Measurements from ENCODE around the gene ROBO4. TPM values are rescaled to one million over a fixed set of nuclear protein-coding genes. Genes with fewer than 3 reads are reported as not detected.

The ROBO4 gene
- total and polyA plus RNA-seq, 5 experiments from 2014 or later: 0.04 TPM; not detected in 4

DNA sequence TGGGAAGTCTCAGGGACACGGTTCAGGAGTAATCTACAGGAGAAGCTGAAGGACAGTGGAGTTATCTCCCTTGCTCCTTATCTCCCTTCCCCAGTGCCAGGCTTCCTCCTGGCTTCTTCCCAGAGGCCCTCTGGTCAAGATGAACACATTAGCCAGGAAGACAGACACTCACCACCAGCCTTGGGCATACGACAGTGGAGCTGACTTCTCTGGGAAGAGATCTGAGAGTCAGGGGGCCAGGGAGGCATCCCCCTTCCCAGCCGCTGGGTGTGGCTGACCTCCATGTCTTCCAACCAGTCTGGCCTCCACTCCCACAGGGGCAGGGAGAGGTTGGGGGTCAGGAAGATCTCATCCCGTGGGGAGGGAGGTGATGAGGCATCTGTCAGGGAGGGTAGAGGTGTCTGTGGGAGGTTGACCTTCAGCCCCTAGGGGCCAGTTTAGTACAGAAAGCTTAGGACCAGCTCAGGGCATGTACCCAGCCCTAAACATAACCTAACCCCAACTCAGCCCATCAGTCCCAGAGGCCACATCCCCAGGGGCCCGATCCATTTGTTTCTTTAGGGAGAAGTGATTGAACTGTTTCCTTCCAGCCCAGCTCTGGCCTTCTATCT is 12.7 kb downstream of the ROBO4 start:
- peaks cover 0 to 9% (median 3%) of the 10 kb centered on the region in 4 donors for H3K4me1 Mint-ChIP-seq
- no peak overlapping the region for H3K4me3 Mint-ChIP-seq
- POLR2A ChIA-PET: no interaction called here
- H3K9me3 Mint-ChIP-seq: no peaks in the 10 kb centered on the region
- no peak overlapping the region for H3K27ac Mint-ChIP-seq
- DNase-seq (no peak), ATAC-seq (no peak)
- H3K27me3 Mint-ChIP-seq: peaks cover 3 to 22% (median 10%) of the 10 kb centered on the region in 5 donors
- no peaks in the 10 kb centered on the region for H3K36me3 Mint-ChIP-seq

- no peak overlapping the region for H3K4me3 Mint-ChIP-seq
- ATAC-seq (no peak), DNase-seq (peak in 1 of 10 donors; percentile 18)
- POLR2A ChIA-PET: no interaction called here
- no peaks in the 10 kb centered on the region for H3K36me3 Mint-ChIP-seq
- H3K27me3 Mint-ChIP-seq: peaks cover 3 to 22% (median 10%) of the 10 kb centered on the region in 5 donors
- H3K27ac Mint-ChIP-seq: peak overlapping the region in 1 of 10 donors; percentile 1
- peaks cover 0 to 15% (median 4%) of the 10 kb centered on the region in 4 donors for H3K4me1 Mint-ChIP-seq
- no peaks in the 10 kb centered on the region for H3K9me3 Mint-ChIP-seq
Observed at GRCh38 chr11:124884340-124884739, 13.3 kb downstream of the ROBO4 start.

DNA sequence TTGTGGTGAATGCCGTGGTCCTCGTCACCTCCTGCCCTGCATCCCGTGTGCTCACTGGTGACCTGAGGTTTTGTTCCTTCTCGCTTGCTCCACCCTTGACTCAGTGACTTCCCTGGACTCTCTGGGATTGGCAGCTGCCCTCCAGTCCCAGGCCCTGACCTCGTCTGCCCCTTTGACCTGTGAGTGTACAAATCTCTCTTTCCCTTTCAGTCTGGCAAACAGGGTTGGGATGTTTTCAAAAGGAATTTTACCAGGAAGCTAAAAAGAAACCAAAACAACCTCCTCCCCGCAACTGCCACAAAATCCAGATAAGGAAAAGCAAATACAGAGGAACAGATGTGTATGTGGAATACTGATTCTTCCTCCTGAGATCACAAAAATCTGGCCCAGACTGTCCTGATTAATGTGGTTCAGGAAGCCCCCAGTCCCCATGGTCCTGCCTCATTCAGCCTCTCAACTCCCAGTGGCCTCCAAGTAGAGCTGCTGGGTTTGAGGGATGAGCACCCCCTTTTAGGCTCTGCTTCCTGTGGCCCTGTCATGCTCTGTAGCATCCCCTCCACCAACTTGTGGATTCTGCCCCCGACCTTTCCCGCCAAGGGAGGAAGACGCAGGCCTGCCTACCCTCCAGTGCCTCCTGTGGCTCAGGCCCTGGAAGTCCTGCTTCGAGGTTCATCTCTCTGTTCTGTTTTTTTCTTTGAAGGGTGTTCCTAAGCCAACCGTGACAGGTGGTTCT is 15.2 kb downstream of the ROBO4 start:
- H3K36me3 Mint-ChIP-seq: no peaks in the 10 kb centered on the region
- no peak overlapping the region for H3K4me3 Mint-ChIP-seq
- H3K27me3 Mint-ChIP-seq: peaks cover 0 to 18% (median 8%) of the 10 kb centered on the region in 5 donors
- POLR2A ChIA-PET: no interaction called here
- H3K4me1 Mint-ChIP-seq: peaks cover 7 to 25% (median 8%) of the 10 kb centered on the region in 4 donors
- no peaks in the 10 kb centered on the region for H3K9me3 Mint-ChIP-seq
- ATAC-seq: no peak
- DNase-seq: no peak
- H3K27ac Mint-ChIP-seq: peak overlapping the region in 5 of 10 donors; percentile 20 to 49 (median 39)

DNA sequence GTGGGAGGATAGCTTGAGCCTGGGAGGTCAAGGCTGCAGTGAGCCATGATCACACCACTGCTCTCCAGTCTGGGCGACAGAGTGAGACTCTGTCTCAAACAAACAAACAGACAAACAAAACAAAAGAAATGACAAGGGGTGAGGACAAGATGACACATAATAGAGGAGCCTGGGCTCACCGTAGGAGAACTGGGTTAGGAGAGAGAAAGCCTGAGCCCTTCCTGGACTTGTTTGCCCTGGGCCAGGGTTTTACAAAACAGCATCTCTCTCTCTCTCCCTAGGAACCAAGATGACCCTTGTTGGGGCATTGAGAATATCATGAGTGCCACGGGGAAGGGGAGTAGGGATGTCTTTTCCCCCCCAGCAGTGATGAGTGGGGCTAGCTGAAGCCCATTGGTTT is 16.7 kb downstream of the ROBO4 start:
- H3K27ac Mint-ChIP-seq: peak overlapping the region in 5 of 10 donors; percentile 43 to 71 (median 62)
- no peak for DNase-seq
- POLR2A ChIA-PET: no interaction called here
- H3K4me1 Mint-ChIP-seq: peaks cover 15 to 36% (median 18%) of the 10 kb centered on the region in 4 donors
- H3K36me3 Mint-ChIP-seq: no peaks in the 10 kb centered on the region
- H3K9me3 Mint-ChIP-seq: no peaks in the 10 kb centered on the region
- ATAC-seq: no peak
- H3K27me3 Mint-ChIP-seq: peaks cover 0 to 5% (median 2%) of the 10 kb centered on the region in 5 donors
- no peak overlapping the region for H3K4me3 Mint-ChIP-seq

GRCh38 chr11:124880290-124880611 is 17.4 kb downstream of the ROBO4 start:
- Mint-ChIP-seq H3K27ac (peak overlapping the region in 3 of 10 donors; percentile 62 to 83 (median 70)), H3K9me3 (no peaks in the 10 kb centered on the region), H3K36me3 (no peaks in the 10 kb centered on the region), H3K27me3 (peaks cover 0 to 5% (median 2%) of the 10 kb centered on the region in 5 donors), H3K4me3 (peak overlapping the region in 1 of 10 donors; percentile 29), H3K4me1 (peaks cover 18 to 42% (median 23%) of the 10 kb centered on the region in 4 donors)
- DNase-seq: no peak
- no peak for ATAC-seq
- POLR2A ChIA-PET: no interaction called here

- peaks cover 0 to 10% (median 3%) of the 10 kb centered on the region in 5 donors for H3K27me3 Mint-ChIP-seq
- H3K4me3 Mint-ChIP-seq: peak overlapping the region in 2 of 10 donors; percentile 15 to 29
- no peaks in the 10 kb centered on the region for H3K9me3 Mint-ChIP-seq
- ATAC-seq: no peak
- H3K36me3 Mint-ChIP-seq: no peaks in the 10 kb centered on the region
- H3K27ac Mint-ChIP-seq: peak overlapping the region in 2 of 10 donors; percentile 61 to 70
- DNase-seq: no peak
- POLR2A ChIA-PET: no interaction called here
- H3K4me1 Mint-ChIP-seq: peaks cover 18 to 44% (median 23%) of the 10 kb centered on the region in 4 donors
Observed at GRCh38 chr11:124879493-124880289, 18.0 kb downstream of the ROBO4 start.

- peak overlapping the region in 4 of 10 donors; percentile 20 to 61 (median 45) for H3K27ac Mint-ChIP-seq
- no peaks in the 10 kb centered on the region for H3K36me3 Mint-ChIP-seq
- POLR2A ChIA-PET: interaction anchor here (1.4 to 3.8 kb wide), 2 partner anchors 72 to 75 kb away, joined by 3 to 49 read pairs; partner anchors contain the start of gene CCDC15
- peak overlapping the region in 4 of 10 donors; percentile 25 to 51 (median 32) for H3K4me3 Mint-ChIP-seq
- H3K27me3 Mint-ChIP-seq: peaks cover 0 to 17% (median 6%) of the 10 kb centered on the region in 5 donors
- no peaks in the 10 kb centered on the region for H3K9me3 Mint-ChIP-seq
- no peak for ATAC-seq
- peaks cover 18 to 44% (median 23%) of the 10 kb centered on the region in 4 donors for H3K4me1 Mint-ChIP-seq
- no peak for DNase-seq
Observed at GRCh38 chr11:124878759-124879492, 18.7 kb downstream of the ROBO4 start.

DNA sequence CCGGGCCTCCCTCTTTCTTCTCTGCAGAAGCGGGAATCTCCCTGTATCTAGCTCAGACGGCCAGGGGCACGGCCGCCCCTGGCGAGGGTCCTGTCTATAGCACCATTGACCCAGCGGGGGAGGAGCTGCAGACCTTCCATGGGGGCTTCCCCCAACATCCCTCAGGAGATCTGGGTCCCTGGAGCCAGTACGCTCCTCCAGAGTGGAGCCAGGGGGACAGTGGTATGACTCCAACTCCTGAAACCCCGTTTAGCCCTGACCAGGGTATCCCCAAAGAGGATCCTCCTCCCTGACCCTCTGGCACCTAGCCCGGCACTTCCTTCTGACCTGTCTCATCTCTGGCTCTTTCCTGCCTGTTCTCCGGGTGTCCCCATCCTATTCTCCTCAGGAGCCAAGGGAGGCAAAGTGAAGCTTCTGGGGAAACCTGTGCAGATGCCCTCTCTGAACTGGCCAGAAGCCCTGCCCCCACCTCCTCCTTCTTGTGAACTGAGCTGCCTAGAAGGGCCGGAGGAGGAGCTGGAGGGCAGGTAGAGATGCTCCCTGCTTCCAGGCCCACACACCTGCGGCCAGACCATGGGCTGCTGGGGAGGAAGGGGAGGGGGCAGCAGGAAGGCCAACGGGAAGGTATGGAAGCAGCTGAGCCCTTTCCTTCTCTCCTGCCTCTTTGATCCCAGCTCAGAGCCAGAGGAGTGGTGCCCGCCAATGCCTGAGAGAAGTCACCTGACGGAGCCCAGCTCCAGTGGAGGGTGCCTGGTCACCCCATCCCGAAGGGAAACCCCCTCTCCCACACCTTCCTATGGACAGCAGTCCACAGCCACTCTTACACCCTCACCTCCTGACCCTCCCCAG is 19.5 kb downstream of the ROBO4 start:
- peaks cover 18 to 44% (median 23%) of the 10 kb centered on the region in 4 donors for H3K4me1 Mint-ChIP-seq
- POLR2A ChIA-PET: interaction anchor here (0.5 to 3.8 kb wide), 3 partner anchors 72 to 237 kb away, joined by 3 to 49 read pairs (median 3); partner anchors contain the start of gene CCDC15
- DNase-seq (no peak), ATAC-seq (no peak)
- H3K27me3 Mint-ChIP-seq: peaks cover 0 to 25% (median 14%) of the 10 kb centered on the region in 5 donors
- H3K4me3 Mint-ChIP-seq: peak overlapping the region; percentile 62 to 94 (median 88)
- H3K36me3 Mint-ChIP-seq: no peaks in the 10 kb centered on the region
- H3K9me3 Mint-ChIP-seq: no peaks in the 10 kb centered on the region
- peak overlapping the region in 8 of 10 donors; percentile 20 to 98 (median 36) for H3K27ac Mint-ChIP-seq

DNA sequence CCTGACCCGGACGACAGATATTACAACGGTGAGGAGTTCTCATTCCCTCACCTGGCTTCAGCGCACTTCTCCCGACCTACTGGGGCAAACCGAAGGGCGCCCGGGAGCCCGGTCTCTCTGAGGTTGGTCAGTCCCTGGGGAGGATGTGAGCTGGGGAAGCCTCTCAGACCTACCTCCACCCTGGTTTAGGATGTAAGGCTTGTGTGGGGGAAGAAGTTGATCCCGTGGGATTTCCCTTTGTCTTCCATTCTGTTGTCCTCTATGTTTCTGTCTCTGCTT is 20.1 kb downstream of the ROBO4 start:
- Mint-ChIP-seq H3K4me1 (peaks cover 18 to 44% (median 23%) of the 10 kb centered on the region in 4 donors), H3K27ac (peak overlapping the region in 9 of 10 donors; percentile 52 to 98 (median 87)), H3K4me3 (peak overlapping the region; percentile 74 to 96 (median 91)), H3K27me3 (peaks cover 0 to 31% (median 19%) of the 10 kb centered on the region in 5 donors), H3K9me3 (no peaks in the 10 kb centered on the region), H3K36me3 (no peaks in the 10 kb centered on the region)
- DNase-seq: no peak
- POLR2A ChIA-PET: interaction anchor here (0.5 to 3.8 kb wide), 4 partner anchors 43 to 238 kb away, joined by 3 to 49 read pairs (median 7); partner anchors contain the start of gene CCDC15
- no peak for ATAC-seq

GRCh38 chr11:124876818-124877630 is 20.6 kb downstream of the ROBO4 start:
- DNase-seq: no peak
- Mint-ChIP-seq H3K4me1 (peaks cover 18 to 44% (median 23%) of the 10 kb centered on the region in 4 donors), H3K36me3 (no peaks in the 10 kb centered on the region), H3K27ac (peak overlapping the region; percentile 53 to 98 (median 96)), H3K4me3 (peak overlapping the region; percentile 74 to 96 (median 91)), H3K27me3 (peaks cover 0 to 36% (median 22%) of the 10 kb centered on the region in 5 donors), H3K9me3 (no peaks in the 10 kb centered on the region)
- POLR2A ChIA-PET: interaction anchor here (0.6 to 3.8 kb wide), 15 partner anchors 11 to 254 kb away, joined by 3 to 49 read pairs (median 5); partner anchors contain the start of genes CCDC15, MSANTD2, ROBO3 and TBRG1
- ATAC-seq: no peak

Data from naive thymus-derived CD8-positive, alpha-beta T cell (primary cell).